ENCODE measurements around the gene GNG3. TPM values are rescaled to one million over a fixed set of nuclear protein-coding genes. Genes with fewer than 3 reads are reported as not detected.
"Not testable (repeated sequence)": the region's sequence is repeated elsewhere in the genome, so short reads cannot be mapped to it uniquely, and the experiment has no call there.

The GNG3 gene
- total and polyA plus RNA-seq, 2 of the 8 experiments (the other 6 are each of a cell fraction or from before 2014, with no cell fraction given): 4.9 to 12.1 TPM

DNA sequence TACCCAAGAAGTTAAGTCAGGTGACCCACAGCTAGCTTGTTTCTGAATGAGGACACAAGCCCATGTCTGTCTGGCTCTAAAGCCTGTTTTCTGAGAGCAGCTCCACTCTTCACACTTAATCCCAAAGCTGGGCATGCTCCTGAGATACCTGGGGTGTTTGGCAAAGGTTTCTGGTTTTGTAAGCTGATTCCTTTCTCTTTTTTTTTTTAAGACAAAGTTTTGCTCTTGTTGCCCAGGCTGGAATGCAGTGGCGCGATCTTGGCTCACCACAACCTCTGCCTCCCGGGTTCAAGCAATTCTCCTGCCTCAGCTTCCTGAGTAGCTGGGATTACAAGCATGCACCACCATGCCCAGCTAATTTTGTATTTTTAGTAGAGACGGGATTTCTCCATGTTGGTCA lies 13.9 kb upstream of the GNG3 start:
- H2BK20ac ChIP-seq (ENCODE audit: low read length); H3K9ac ChIP-seq (replicated peaks in 1 of 4; ENCODE audit: extremely low read depth in 1 of 4, low read depth in 3 of 4, low read length in 3 of 4); H3K27me3 ChIP-seq (replicated peaks in 1 of 4; ENCODE audit: control insufficient read depth in 3 of 4, extremely low read depth in 1 of 4, insufficient read depth in 3 of 4, low read length in 3 of 4); H3K4ac ChIP-seq (replicated peaks; ENCODE audit: insufficient read length, low read depth, low read length); H3K23me2 ChIP-seq (ENCODE audit: low read depth, low read length); H4K8ac ChIP-seq (ENCODE audit: extremely low read depth, insufficient read depth, low read length); H3K18ac ChIP-seq (ENCODE audit: extremely low read depth, low read length); H2BK120ac ChIP-seq (replicated peaks; ENCODE audit: low read depth, low read length); H2AFZ ChIP-seq (ENCODE audit: low read length); H4K91ac ChIP-seq (replicated peaks; ENCODE audit: insufficient read length, low read length); H3K4me3 ChIP-seq (ENCODE audit: extremely low read depth in 1 of 4, insufficient read depth in 2 of 4, low read depth in 3 of 4, low read length in 4 of 4); H3K56ac ChIP-seq (replicated peaks; ENCODE audit: insufficient read length, low read depth, low read length); DNase-seq (ENCODE audit: low read depth in 1 of 2, low spot score in 2 of 2); H3K79me2 ChIP-seq (ENCODE audit: control insufficient read depth in 1 of 2, insufficient read depth in 2 of 2, low read length in 2 of 2); H2BK5ac ChIP-seq (ENCODE audit: low read depth, low read length); H3K23ac ChIP-seq (ENCODE audit: insufficient read length); H4K5ac ChIP-seq (ENCODE audit: insufficient read length, low read depth, low read length); H2BK12ac ChIP-seq (ENCODE audit: low read depth, low read length); H4K20me1 ChIP-seq (replicated peaks in 1 of 2; ENCODE audit: control insufficient read depth in 1 of 2, insufficient read depth in 2 of 2, low read length in 2 of 2); H3K4me2 ChIP-seq (ENCODE audit: insufficient read depth in 1 of 2, low read depth in 2 of 2, low read length in 2 of 2); H2BK15ac ChIP-seq (ENCODE audit: low read length); H3K9me3 ChIP-seq (ENCODE audit: insufficient read depth in 2 of 2, low read depth in 1 of 2, low read length in 1 of 2); H3K27ac ChIP-seq (ENCODE audit: low read depth, low read length); H3K4me1 ChIP-seq (replicated peaks in 1 of 4; ENCODE audit: control insufficient read depth in 3 of 4, insufficient read depth in 4 of 4, low read length in 3 of 4); H3K14ac ChIP-seq (ENCODE audit: insufficient read length); H3K79me1 ChIP-seq (ENCODE audit: low read depth, low read length); H2AK5ac ChIP-seq (ENCODE audit: low read depth, low read length); FAIRE-seq: not testable (repeated sequence)
- CTCF ChIA-PET (ENCODE audit: partially characterized antibody): interaction anchor here (0.6 to 10.3 kb wide), 22 partner anchors 10 to 299 kb away, joined by 3 to 114 read pairs (median 3); partner anchors contain the start of genes B3GAT3, C11orf98, CSKMT and TAF6L
- 100% methylated on average over 1 of the region's 4 CpGs; no CpG with 5 or more reads in 1 of the 2 experiments for WGBS, 2 experiments (ENCODE audit: extremely low coverage in 1 of 2, insufficient coverage in 1 of 2, insufficient read length in 1 of 2, insufficient replicate concordance in 2 of 2, low coverage in 1 of 2, low lambda C conversion rate in 2 of 2, missing lambda C conversion rate in 1 of 2)
- peaks cover 11 to 29% (median 25%) of the 10 kb centered on the region in 4 experiments; a peak in 6 of 8 replicates for H3K36me3 ChIP-seq (ENCODE audit: control insufficient read depth in 2 of 4, insufficient read depth in 4 of 4, low read length in 3 of 4)
- POLR2A ChIA-PET (ENCODE audit: partially characterized antibody): interaction anchor here (0.9 to 61.4 kb wide), 3 partner anchors 12 to 33 kb away, joined by 3 to 2041 read pairs (median 34); partner anchors contain the start of genes BSCL2, C11orf98, CSKMT and GANAB
